SK-N-SH treated with all-trans-retinoic acid at 6 μM for 48 hours (cell line): Measurements from ENCODE around the gene HES1.

Experiments used
- ESRRG ChIP-seq: fragments of 250-450 bp; sonication (Bioruptor Pico); IDR thresholded peaks from 2 replicates; pipeline ENCODE4 v1.6.1; 2021; ENCODE audit warnings: mild to moderate bottlenecking
- TCF4 ChIP-seq: fragments of 250-450 bp; sonication (Bioruptor Pico); IDR thresholded peaks from 2 replicates; pipeline ENCODE4 v1.8.0; 2021; ENCODE audit warnings: mild to moderate bottlenecking, moderate library complexity, borderline replicate concordance
- ZC3H10 ChIP-seq: fragments of 250-450 bp; sonication (Bioruptor Pico); IDR thresholded peaks from 2 replicates; pipeline ENCODE4 v1.5.1; 2021; ENCODE audit warnings: mild to moderate bottlenecking, moderate library complexity
- ZNF70 ChIP-seq: fragments of 450-650 bp; formaldehyde crosslinking; IDR thresholded peaks from 2 replicates; pipeline ENCODE4 v1.5.0; 2020; ENCODE audit warnings: mild to moderate bottlenecking, moderate library complexity
- TF ChIP-seq, protein P1 (sequence below): fragments of 250-450 bp; sonication (Bioruptor Pico); IDR thresholded peaks from 2 replicates; pipeline ENCODE4 v1.8.0; 2020; ENCODE audit warnings: mild to moderate bottlenecking, moderate library complexity, borderline replicate concordance
- TF ChIP-seq, protein P2 (sequence below): fragments of 250-450 bp; sonication (Bioruptor Pico); IDR thresholded peaks from 2 replicates; pipeline ENCODE4 v1.8.0; 2021; ENCODE audit warnings: low read depth, mild to moderate bottlenecking, moderate library complexity, borderline replicate concordance

DNA sequence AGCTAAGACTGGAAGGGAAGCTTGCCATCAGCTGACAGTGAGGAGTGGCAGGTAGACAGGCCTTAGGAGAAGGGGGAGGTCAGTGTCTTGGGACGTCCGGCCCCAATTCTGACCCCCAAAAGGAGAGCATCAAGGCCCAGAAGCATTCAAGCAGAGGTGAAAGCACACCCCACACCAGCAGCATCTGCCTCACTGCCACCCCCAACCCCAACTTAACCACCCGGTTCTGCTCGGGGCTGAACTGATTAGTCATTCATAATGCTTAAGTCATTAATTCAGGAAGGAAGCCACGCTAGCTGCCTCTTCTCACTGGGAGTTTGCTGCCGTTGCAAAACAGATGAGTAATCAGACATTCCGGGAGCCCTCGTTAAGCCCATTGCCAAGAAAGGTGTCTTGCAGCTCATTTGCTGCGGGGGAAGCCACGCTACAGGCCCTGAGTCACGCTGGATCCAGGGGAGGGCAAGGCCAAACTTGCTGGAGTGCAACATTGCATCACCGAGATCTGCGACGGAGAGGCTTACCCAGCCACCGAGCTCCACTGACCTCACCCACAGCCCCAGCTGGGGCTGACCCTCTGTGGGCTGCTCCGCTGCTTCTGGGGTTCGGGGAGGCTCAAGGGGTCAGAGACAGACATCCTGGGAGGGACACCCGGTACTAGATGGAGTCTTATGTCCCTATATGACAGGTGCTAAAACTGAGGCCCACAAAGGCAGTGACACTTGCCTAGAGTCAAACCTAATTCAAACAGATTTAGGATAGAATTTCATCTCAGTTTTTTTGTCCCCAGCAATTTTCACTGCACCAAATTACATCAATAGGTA is 46.4 kb upstream of the HES1 start:
- TF ChIP-seq TCF4 (CRISPR knock-in tag) = no peak
- TF ChIP-seq, protein P1, sequence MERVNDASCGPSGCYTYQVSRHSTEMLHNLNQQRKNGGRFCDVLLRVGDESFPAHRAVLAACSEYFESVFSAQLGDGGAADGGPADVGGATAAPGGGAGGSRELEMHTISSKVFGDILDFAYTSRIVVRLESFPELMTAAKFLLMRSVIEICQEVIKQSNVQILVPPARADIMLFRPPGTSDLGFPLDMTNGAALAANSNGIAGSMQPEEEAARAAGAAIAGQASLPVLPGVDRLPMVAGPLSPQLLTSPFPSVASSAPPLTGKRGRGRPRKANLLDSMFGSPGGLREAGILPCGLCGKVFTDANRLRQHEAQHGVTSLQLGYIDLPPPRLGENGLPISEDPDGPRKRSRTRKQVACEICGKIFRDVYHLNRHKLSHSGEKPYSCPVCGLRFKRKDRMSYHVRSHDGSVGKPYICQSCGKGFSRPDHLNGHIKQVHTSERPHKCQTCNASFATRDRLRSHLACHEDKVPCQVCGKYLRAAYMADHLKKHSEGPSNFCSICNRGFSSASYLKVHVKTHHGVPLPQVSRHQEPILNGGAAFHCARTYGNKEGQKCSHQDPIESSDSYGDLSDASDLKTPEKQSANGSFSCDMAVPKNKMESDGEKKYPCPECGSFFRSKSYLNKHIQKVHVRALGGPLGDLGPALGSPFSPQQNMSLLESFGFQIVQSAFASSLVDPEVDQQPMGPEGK = no peak
- no peak for TF ChIP-seq ZNF70 (CRISPR knock-in tag)
- no peak for TF ChIP-seq ZC3H10 (CRISPR knock-in tag)
- TF ChIP-seq, protein P2, sequence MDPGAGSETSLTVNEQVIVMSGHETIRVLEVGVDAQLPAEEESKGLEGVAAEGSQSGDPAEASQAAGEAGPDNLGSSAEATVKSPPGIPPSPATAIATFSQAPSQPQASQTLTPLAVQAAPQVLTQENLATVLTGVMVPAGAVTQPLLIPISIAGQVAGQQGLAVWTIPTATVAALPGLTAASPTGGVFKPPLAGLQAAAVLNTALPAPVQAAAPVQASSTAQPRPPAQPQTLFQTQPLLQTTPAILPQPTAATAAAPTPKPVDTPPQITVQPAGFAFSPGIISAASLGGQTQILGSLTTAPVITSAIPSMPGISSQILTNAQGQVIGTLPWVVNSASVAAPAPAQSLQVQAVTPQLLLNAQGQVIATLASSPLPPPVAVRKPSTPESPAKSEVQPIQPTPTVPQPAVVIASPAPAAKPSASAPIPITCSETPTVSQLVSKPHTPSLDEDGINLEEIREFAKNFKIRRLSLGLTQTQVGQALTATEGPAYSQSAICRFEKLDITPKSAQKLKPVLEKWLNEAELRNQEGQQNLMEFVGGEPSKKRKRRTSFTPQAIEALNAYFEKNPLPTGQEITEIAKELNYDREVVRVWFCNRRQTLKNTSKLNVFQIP (CRISPR knock-in tag) = no peak
- TF ChIP-seq ESRRG (CRISPR knock-in tag) = no peak
